H1 (cell line): ENCODE results near the gene DCUN1D2. TPM values are rescaled to one million over a fixed set of nuclear protein-coding genes. Genes with fewer than 3 reads are reported as not detected.

Experiments used
- CTCF ChIA-PET: fragments of 300-600 bp; sonication (Branson Sonifier 250); formaldehyde crosslinking; loops from one replicate; lab custom pipeline; 2021; ENCODE audit not compliant: partially characterized antibody; lab: Charles Lee
- POLR2A ChIA-PET: fragments of 300-600 bp; sonication (Branson Sonifier 250); formaldehyde crosslinking; loops from one replicate; lab custom pipeline; 2021; ENCODE audit warnings: inconsistent platforms; ENCODE audit not compliant: partially characterized antibody; lab: Charles Lee
- DNase-seq, 2 experiments: peaks; one replicate each; pipeline versions ENCODE4 v3.0.0 to v3.0.0-alpha.2; 2010 to 2022; ENCODE audit warnings: low spot score in 2 of 2, low read depth in 1 of 2, mixed read lengths in 1 of 2
- FAIRE-seq: peaks from 2 replicates; lab custom pipeline; 2011; peaks lifted over from hg19 to GRCh38; lab: Jason Lieb, UNC
- H2AFZ ChIP-seq: 2 replicates; pipeline ENCODE4 v1.8.1; 2012; ENCODE audit warnings: low read length, inconsistent platforms
- H2AK5ac ChIP-seq: 2 replicates; pipeline ENCODE4 v1.6.1; 2013; ENCODE audit warnings: low read depth, low read length
- H2BK120ac ChIP-seq: replicated peaks from 2 replicates; pipeline ENCODE3; 2013; ENCODE audit warnings: low read depth, low read length, inconsistent platforms
- H2BK12ac ChIP-seq: 2 replicates; pipeline ENCODE4 v1.6.1; 2013; ENCODE audit warnings: low read depth, low read length
- H2BK15ac ChIP-seq: 2 replicates; pipeline ENCODE4 v1.6.1; 2013; ENCODE audit warnings: low read length
- H2BK20ac ChIP-seq: 2 replicates; pipeline ENCODE4 v1.6.1; 2013; ENCODE audit warnings: low read length
- H2BK5ac ChIP-seq: 2 replicates; pipeline ENCODE4 v1.6.1; 2013; ENCODE audit warnings: low read depth, low read length
- H3K14ac ChIP-seq: 2 replicates; pipeline ENCODE4 v1.6.1; 2013; ENCODE audit warnings: inconsistent platforms; ENCODE audit not compliant: insufficient read length
- H3K18ac ChIP-seq: 2 replicates; pipeline ENCODE4 v1.6.1; 2013; ENCODE audit warnings: low read length; ENCODE audit errors: extremely low read depth
- H3K23ac ChIP-seq: 2 replicates; pipeline ENCODE4 v1.6.1; 2013; ENCODE audit warnings: inconsistent platforms; ENCODE audit not compliant: insufficient read length
- H3K23me2 ChIP-seq: 2 replicates; pipeline ENCODE4 v1.6.1; 2013; ENCODE audit warnings: low read depth, low read length
- H3K27ac ChIP-seq: 2 replicates; pipeline ENCODE4 v1.6.1; 2011; ENCODE audit warnings: low read depth, low read length, inconsistent platforms
- H3K27me3 ChIP-seq, 4 experiments: replicated peaks in 1 of 4; 1 replicate in 1 of 4; 2 replicates in 3 of 4; pipeline versions ENCODE4 v1.6.1 to v1.8.1; 2011 to 2013; ENCODE audit warnings: low read length in 3 of 4, mild to moderate bottlenecking in 3 of 4, inconsistent platforms in 2 of 4, mixed read lengths in 2 of 4, moderate library complexity in 1 of 4; ENCODE audit not compliant: control insufficient read depth in 3 of 4, insufficient read depth in 3 of 4; ENCODE audit errors: extremely low read depth in 1 of 4
- H3K36me3 ChIP-seq, 4 experiments: 2 replicates each; pipeline versions ENCODE4 v1.6.1 to v1.8.1; 2011 to 2013; ENCODE audit warnings: mild to moderate bottlenecking in 4 of 4, low read length in 3 of 4, moderate library complexity in 2 of 4, control low read depth in 1 of 4, inconsistent platforms in 1 of 4; ENCODE audit not compliant: insufficient read depth in 4 of 4, control insufficient read depth in 2 of 4
- H3K4ac ChIP-seq: replicated peaks from 2 replicates; pipeline ENCODE3; 2013; ENCODE audit warnings: low read length, low read depth, mixed read lengths, inconsistent platforms; ENCODE audit not compliant: insufficient read length
- H3K4me1 ChIP-seq, 4 experiments: replicated peaks in 1 of 4; 1 replicate in 1 of 4; 2 replicates in 3 of 4; pipeline versions ENCODE4 v1.6.1 to v1.8.1; 2011 to 2013; ENCODE audit warnings: low read length in 3 of 4, inconsistent platforms in 2 of 4, mixed read lengths in 1 of 4; ENCODE audit not compliant: insufficient read depth in 4 of 4, control insufficient read depth in 3 of 4
- H3K4me2 ChIP-seq, 2 experiments: 2 replicates each; pipeline versions ENCODE4 v1.6.1 to v1.8.1; 2011 to 2013; ENCODE audit warnings: low read depth in 2 of 2, low read length in 2 of 2, control low read depth in 1 of 2, inconsistent platforms in 1 of 2, mild to moderate bottlenecking in 1 of 2; ENCODE audit not compliant: insufficient read depth in 1 of 2
- H3K4me3 ChIP-seq, 4 experiments: fragments of 200-600, 300-600 bp in 1 of 4; sonication (generic), shearing (Covaris generic), sonication (Bioruptor Twin) in 1 of 4; 2 replicates each; pipeline versions ENCODE4 v1.5.1 to v1.8.1; 2011 to 2016; ENCODE audit warnings: low read length in 4 of 4, low read depth in 3 of 4, control low read depth in 2 of 4, inconsistent platforms in 2 of 4, mild to moderate bottlenecking in 2 of 4, mixed read lengths in 1 of 4, moderate library complexity in 1 of 4; ENCODE audit not compliant: insufficient read depth in 2 of 4; ENCODE audit errors: extremely low read depth in 1 of 4
- H3K56ac ChIP-seq: replicated peaks from 2 replicates; pipeline ENCODE3; 2013; ENCODE audit warnings: low read depth, mild to moderate bottlenecking, mixed read lengths, low read length, inconsistent platforms; ENCODE audit not compliant: insufficient read length
- H3K79me1 ChIP-seq: 2 replicates; pipeline ENCODE4 v1.6.1; 2013; ENCODE audit warnings: low read depth, low read length, control low read depth
- H3K79me2 ChIP-seq, 2 experiments: 2 replicates each; pipeline versions ENCODE4 v1.6.1 to v1.8.1; 2012 to 2013; ENCODE audit warnings: low read length in 2 of 2, mild to moderate bottlenecking in 2 of 2, inconsistent platforms in 1 of 2; ENCODE audit not compliant: insufficient read depth in 2 of 2, control insufficient read depth in 1 of 2
- H3K9ac ChIP-seq, 4 experiments: replicated peaks in 1 of 4; 1 replicate in 1 of 4; 2 replicates in 3 of 4; pipeline versions ENCODE4 v1.6.1 to v1.8.1; 2011 to 2013; ENCODE audit warnings: low read depth in 3 of 4, low read length in 3 of 4, control low read depth in 2 of 4, mild to moderate bottlenecking in 2 of 4, moderate library complexity in 2 of 4, inconsistent platforms in 1 of 4; ENCODE audit errors: extremely low read depth in 1 of 4
- H3K9me3 ChIP-seq, 2 experiments: 2 replicates each; pipeline versions ENCODE4 v1.6.1 to v1.8.1; 2012 to 2013; ENCODE audit warnings: mild to moderate bottlenecking in 2 of 2, moderate library complexity in 2 of 2, control low read depth in 1 of 2, inconsistent platforms in 1 of 2, low read depth in 1 of 2, low read length in 1 of 2, mixed read lengths in 1 of 2; ENCODE audit not compliant: insufficient read depth in 2 of 2
- H4K20me1 ChIP-seq, 2 experiments: replicated peaks in 1 of 2; 2 replicates each; pipeline versions ENCODE3 to v1.8.1; 2011 to 2013; ENCODE audit warnings: inconsistent platforms in 2 of 2, low read length in 2 of 2, mild to moderate bottlenecking in 1 of 2; ENCODE audit not compliant: insufficient read depth in 2 of 2, control insufficient read depth in 1 of 2
- H4K5ac ChIP-seq: 2 replicates; pipeline ENCODE4 v1.6.1; 2013; ENCODE audit warnings: low read length, low read depth, mixed read lengths, inconsistent platforms; ENCODE audit not compliant: insufficient read length
- H4K8ac ChIP-seq: 2 replicates; pipeline ENCODE4 v1.8.0; 2013; ENCODE audit warnings: mild to moderate bottlenecking, moderate library complexity, low read length, inconsistent platforms; ENCODE audit not compliant: insufficient read depth; ENCODE audit errors: extremely low read depth
- H4K91ac ChIP-seq: replicated peaks from 2 replicates; pipeline ENCODE3; 2013; ENCODE audit warnings: low read length, mixed read lengths, inconsistent platforms; ENCODE audit not compliant: insufficient read length
- JUN ChIP-seq: IDR thresholded peaks from 2 replicates; pipeline ENCODE4 v1.6.1; 2011; ENCODE audit warnings: low read depth, mild to moderate bottlenecking, improper control_type of control experiment, low read length
- MAFK ChIP-seq: IDR thresholded peaks from 2 replicates; pipeline ENCODE4 v1.6.1; 2012; ENCODE audit warnings: low read depth, mild to moderate bottlenecking, improper control_type of control experiment, low read length
- NRF1 ChIP-seq: IDR thresholded peaks from 2 replicates; pipeline ENCODE4 v1.6.1; 2011; ENCODE audit warnings: mild to moderate bottlenecking, low read depth, low read length, improper control_type of control experiment
- POLR2AphosphoS5 ChIP-seq: IDR thresholded peaks from 2 replicates; pipeline ENCODE4 v1.6.1; 2011; ENCODE audit warnings: low read depth, low read length
- POU5F1 ChIP-seq: IDR thresholded peaks from 2 replicates; pipeline ENCODE4 v1.6.1; 2011; ENCODE audit warnings: low read depth, mild to moderate bottlenecking, low read length, moderate library complexity
- TCF12 ChIP-seq: IDR thresholded peaks from 2 replicates; pipeline ENCODE4 v1.6.1; 2011; ENCODE audit warnings: low read depth, mild to moderate bottlenecking, low read length
- YY1 ChIP-seq: IDR thresholded peaks from 2 replicates; pipeline ENCODE4 v1.6.1; 2011; ENCODE audit warnings: low read depth, mild to moderate bottlenecking, low read length
- WGBS, 2 experiments: shearing (Covaris generic) in 1 of 2; methylation state at CpG; one replicate each; pipeline versions ENCODE4 v1.1.6 to v1.1.7; 2013 to 2015; ENCODE audit warnings: low lambda C conversion rate in 2 of 2, mixed read lengths in 2 of 2, inconsistent platforms in 1 of 2, low coverage in 1 of 2, missing lambda C conversion rate in 1 of 2; ENCODE audit not compliant: insufficient replicate concordance in 2 of 2, insufficient coverage in 1 of 2, insufficient read length in 1 of 2; ENCODE audit errors: extremely low coverage in 1 of 2, missing lambda C conversion rate in 1 of 2; 5-methylcytosine and 5-hydroxymethylcytosine counted together
- polyA plus RNA-seq, 7 experiments: library from polyadenylated mRNA; depleted of rRNA in 3 of 7; stranded (reverse) in 5 of 7; unstranded in 2 of 7; fragments of >200 nt in 5 of 7; fragments of 200-250 nt in 2 of 7; gene quantifications; 1 replicate in 5 of 7; 2 replicates in 1 of 7; 4 replicates in 1 of 7; pipeline versions ENCODE4 v1.2.1 to v1.2.3, GENCODE V29; 2011 to 2013; ENCODE audit warnings: missing spikeins in 2 of 7, mixed read lengths in 2 of 7
- total RNA-seq: library from RNA; stranded (reverse); fragmentation: NEBNext Ultra II Directional; extraction: Animal tissue kit (Norgen Biotek cat#: 25700); gene quantifications from 2 replicates; pipeline ENCODE4 v1.2.1, GENCODE V29; 2021
- TF ChIP-seq, protein P1 (sequence below), 3 experiments: IDR thresholded peaks; 1 replicate in 2 of 3; 2 replicates in 1 of 3; pipeline versions ENCODE4 v1.5.1 to v1.6.1; 2011; ENCODE audit warnings: low read length in 3 of 3, mild to moderate bottlenecking in 3 of 3, inconsistent platforms in 2 of 3, low read depth in 1 of 3, moderate library complexity in 1 of 3; ENCODE audit not compliant: insufficient read depth in 1 of 3; ENCODE audit errors: control extremely low read depth in 1 of 3
- TF ChIP-seq, protein P2 (sequence below): IDR thresholded peaks from 2 replicates; pipeline ENCODE4 v1.6.1; 2012; ENCODE audit warnings: low read length, inconsistent platforms

DCUN1D2 gene
- total and polyA plus RNA-seq, 2 of the 8 experiments (the other 6 are each of a cell fraction or from before 2014, with no cell fraction given) = 19.5 to 35.3 TPM

- no peak overlapping the region for H3K23ac ChIP-seq
- peaks cover 5% of the 10 kb centered on the region; the same call in 1 of the 2 replicates for H3K79me1 ChIP-seq
- H4K5ac ChIP-seq = no peak overlapping the region
- H2AK5ac ChIP-seq = no peak overlapping the region
- H3K9ac ChIP-seq = no peak overlapping the region; a peak in 1 of 7 replicates
- H2BK120ac ChIP-seq = no peak overlapping the region
- no peak overlapping the region for H2BK15ac ChIP-seq
- H2BK12ac ChIP-seq = no peak overlapping the region
- H2AFZ ChIP-seq = no peak overlapping the region
- no peaks in the 10 kb centered on the region for H3K27me3 ChIP-seq
- H2BK5ac ChIP-seq = no peak overlapping the region
- no peak overlapping the region for H3K18ac ChIP-seq
- no peaks in the 10 kb centered on the region for H3K23me2 ChIP-seq
- H3K4me1 ChIP-seq = no peaks in the 10 kb centered on the region
- H4K8ac ChIP-seq = no peak overlapping the region
- DNase-seq = no peak
- no peak for FAIRE-seq
- no peaks in the 10 kb centered on the region for H3K9me3 ChIP-seq
- no peak overlapping the region for H3K4ac ChIP-seq
- no peak overlapping the region for H3K4me2 ChIP-seq
- no peak overlapping the region for H4K91ac ChIP-seq
- H4K20me1 ChIP-seq = peaks cover 0 to 11% of the 10 kb centered on the region in 2 experiments
- no peak overlapping the region for H3K4me3 ChIP-seq
- POLR2A ChIA-PET = interaction anchor here (0.6 kb wide), 1 partner anchor 59 kb away, joined by 4 read pairs; no protein-coding TSS in a partner anchor
- WGBS, 2 experiments = 92% methylated on average over 11 of the region's 11 CpGs; no CpG with 5 or more reads in 1 of the 2 experiments
- H2BK20ac ChIP-seq = no peak overlapping the region
- H3K14ac ChIP-seq = no peak overlapping the region
- H3K36me3 ChIP-seq = peaks cover 21 to 93% (median 54%) of the 10 kb centered on the region in 4 experiments
- H3K56ac ChIP-seq = no peak overlapping the region
- H3K79me2 ChIP-seq = peaks cover 0 to 14% of the 10 kb centered on the region in 2 experiments; a peak in 1 of 4 replicates
- CTCF ChIA-PET = no interaction called here
- H3K27ac ChIP-seq = no peak overlapping the region
- no peak for TF ChIP-seq MAFK
- TF ChIP-seq, protein P1, sequence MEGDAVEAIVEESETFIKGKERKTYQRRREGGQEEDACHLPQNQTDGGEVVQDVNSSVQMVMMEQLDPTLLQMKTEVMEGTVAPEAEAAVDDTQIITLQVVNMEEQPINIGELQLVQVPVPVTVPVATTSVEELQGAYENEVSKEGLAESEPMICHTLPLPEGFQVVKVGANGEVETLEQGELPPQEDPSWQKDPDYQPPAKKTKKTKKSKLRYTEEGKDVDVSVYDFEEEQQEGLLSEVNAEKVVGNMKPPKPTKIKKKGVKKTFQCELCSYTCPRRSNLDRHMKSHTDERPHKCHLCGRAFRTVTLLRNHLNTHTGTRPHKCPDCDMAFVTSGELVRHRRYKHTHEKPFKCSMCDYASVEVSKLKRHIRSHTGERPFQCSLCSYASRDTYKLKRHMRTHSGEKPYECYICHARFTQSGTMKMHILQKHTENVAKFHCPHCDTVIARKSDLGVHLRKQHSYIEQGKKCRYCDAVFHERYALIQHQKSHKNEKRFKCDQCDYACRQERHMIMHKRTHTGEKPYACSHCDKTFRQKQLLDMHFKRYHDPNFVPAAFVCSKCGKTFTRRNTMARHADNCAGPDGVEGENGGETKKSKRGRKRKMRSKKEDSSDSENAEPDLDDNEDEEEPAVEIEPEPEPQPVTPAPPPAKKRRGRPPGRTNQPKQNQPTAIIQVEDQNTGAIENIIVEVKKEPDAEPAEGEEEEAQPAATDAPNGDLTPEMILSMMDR (IDR thresholded peaks at IDR 0.05; ENCODE audit: control extremely low read depth in 1 of 3, insufficient read depth in 1 of 3, low read depth in 1 of 3, low read length in 3 of 3) = no peak
- TF ChIP-seq YY1 = no peak
- no peak for TF ChIP-seq JUN
- TF ChIP-seq, protein P2, sequence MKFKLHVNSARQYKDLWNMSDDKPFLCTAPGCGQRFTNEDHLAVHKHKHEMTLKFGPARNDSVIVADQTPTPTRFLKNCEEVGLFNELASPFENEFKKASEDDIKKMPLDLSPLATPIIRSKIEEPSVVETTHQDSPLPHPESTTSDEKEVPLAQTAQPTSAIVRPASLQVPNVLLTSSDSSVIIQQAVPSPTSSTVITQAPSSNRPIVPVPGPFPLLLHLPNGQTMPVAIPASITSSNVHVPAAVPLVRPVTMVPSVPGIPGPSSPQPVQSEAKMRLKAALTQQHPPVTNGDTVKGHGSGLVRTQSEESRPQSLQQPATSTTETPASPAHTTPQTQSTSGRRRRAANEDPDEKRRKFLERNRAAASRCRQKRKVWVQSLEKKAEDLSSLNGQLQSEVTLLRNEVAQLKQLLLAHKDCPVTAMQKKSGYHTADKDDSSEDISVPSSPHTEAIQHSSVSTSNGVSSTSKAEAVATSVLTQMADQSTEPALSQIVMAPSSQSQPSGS = no peak
- no peak for TF ChIP-seq POU5F1
- no peak for TF ChIP-seq NRF1
- TF ChIP-seq POLR2AphosphoS5 = no peak
- no peak for TF ChIP-seq TCF12
Measured at GRCh38 chr13:113500530-113501265, 10.2 kb upstream of the DCUN1D2 start.
